AG09319 (cell line): Measurements from ENCODE around the gene SIDT1.

Experiments used
- DNase-seq: peaks from one replicate; pipeline ENCODE4 v3.0.0-alpha.2; 2010; ENCODE audit warnings: low read depth; ENCODE audit errors: extremely low read depth
- TF ChIP-seq, protein P1 (sequence below): IDR thresholded peaks from 2 replicates; pipeline ENCODE4 v1.5.1; 2011; ENCODE audit warnings: low read depth, mild to moderate bottlenecking, inconsistent platforms, low read length, moderate library complexity

The SIDT1 gene

GRCh38 chr3:113571360-113571759, 39.0 kb downstream of the SIDT1 start:
- TF ChIP-seq, protein P1, sequence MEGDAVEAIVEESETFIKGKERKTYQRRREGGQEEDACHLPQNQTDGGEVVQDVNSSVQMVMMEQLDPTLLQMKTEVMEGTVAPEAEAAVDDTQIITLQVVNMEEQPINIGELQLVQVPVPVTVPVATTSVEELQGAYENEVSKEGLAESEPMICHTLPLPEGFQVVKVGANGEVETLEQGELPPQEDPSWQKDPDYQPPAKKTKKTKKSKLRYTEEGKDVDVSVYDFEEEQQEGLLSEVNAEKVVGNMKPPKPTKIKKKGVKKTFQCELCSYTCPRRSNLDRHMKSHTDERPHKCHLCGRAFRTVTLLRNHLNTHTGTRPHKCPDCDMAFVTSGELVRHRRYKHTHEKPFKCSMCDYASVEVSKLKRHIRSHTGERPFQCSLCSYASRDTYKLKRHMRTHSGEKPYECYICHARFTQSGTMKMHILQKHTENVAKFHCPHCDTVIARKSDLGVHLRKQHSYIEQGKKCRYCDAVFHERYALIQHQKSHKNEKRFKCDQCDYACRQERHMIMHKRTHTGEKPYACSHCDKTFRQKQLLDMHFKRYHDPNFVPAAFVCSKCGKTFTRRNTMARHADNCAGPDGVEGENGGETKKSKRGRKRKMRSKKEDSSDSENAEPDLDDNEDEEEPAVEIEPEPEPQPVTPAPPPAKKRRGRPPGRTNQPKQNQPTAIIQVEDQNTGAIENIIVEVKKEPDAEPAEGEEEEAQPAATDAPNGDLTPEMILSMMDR: no peak
- no peak for DNase-seq

- DNase-seq: no peak
- TF ChIP-seq, protein P1: no peak
These were observed 41.4 kb downstream of the SIDT1 start for GRCh38 chr3:113573728-113574127.

- no peak for DNase-seq
- TF ChIP-seq, protein P1: no peak
These were observed 41.9 kb downstream of the SIDT1 start for GRCh38 chr3:113574213-113574612.

DNA sequence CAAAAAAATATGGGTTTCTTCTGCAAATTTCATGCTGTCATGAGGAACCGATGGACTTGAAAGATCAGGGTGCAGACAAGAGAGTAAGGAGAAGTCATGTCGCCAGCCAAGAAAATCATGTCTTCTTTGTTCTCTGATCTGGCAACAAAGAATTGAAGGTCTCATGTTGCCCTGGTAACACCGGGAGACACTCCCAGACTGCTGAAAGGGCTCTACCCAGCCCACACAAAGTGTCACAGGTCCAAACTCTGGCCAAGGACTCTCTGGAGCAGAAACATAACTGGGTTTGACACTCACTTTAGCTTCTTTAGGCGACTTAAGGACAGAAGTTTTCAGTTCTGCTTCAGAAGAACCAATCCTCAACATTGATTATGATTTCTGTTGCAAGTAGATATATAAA, 42.9 kb downstream of the SIDT1 start:
- TF ChIP-seq, protein P1: no peak
- DNase-seq: no peak

GRCh38 chr3:113585228-113585627, 52.9 kb downstream of the SIDT1 start:
- DNase-seq: no peak
- TF ChIP-seq, protein P1: no peak

DNA sequence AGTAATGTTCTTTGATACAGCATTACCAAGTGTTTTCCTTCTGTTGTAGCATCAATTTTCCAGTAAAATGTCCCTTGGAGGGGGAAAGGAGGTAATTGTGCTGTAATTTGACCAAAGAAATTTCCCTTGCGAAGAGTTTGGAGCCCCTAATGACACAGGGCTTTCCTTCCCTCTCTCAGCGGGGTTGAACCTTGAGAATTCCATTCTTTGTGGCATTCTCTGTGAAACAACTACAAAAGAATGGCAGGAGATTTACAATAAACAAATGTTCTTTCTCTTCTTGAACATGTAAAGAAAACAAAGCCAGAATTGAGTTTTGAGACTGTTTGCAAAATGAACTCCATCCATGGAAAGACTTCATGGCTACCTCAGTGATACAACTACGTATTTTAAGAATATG, 53.4 kb downstream of the SIDT1 start:
- TF ChIP-seq, protein P1: no peak
- no peak for DNase-seq

DNA sequence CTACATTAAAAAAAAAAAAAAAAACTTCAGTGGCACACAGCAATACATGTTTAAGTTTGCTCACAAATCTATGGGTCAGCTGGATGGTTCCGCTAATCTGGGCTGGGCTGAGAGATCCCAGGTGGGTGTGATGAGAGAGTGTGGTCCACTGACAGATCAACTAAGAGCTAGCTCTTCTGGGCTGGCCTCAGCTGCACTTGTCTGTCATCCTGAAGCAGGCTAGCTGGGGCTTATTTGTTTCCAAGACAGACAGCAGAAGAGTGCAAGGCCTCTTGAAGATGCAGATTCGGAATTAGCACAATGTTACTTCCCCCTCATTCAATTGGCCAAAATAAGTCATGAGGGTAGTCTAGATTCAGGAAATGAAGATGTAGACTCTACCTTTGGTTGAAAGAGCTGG, 56.5 kb downstream of the SIDT1 start:
- no peak for DNase-seq
- TF ChIP-seq, protein P1: no peak
